Measurements from ENCODE around the gene AHR.
"Not testable (repeated sequence)": the region's sequence is repeated elsewhere in the genome, so short reads cannot be mapped to it uniquely, and the experiment has no call there.

DNA sequence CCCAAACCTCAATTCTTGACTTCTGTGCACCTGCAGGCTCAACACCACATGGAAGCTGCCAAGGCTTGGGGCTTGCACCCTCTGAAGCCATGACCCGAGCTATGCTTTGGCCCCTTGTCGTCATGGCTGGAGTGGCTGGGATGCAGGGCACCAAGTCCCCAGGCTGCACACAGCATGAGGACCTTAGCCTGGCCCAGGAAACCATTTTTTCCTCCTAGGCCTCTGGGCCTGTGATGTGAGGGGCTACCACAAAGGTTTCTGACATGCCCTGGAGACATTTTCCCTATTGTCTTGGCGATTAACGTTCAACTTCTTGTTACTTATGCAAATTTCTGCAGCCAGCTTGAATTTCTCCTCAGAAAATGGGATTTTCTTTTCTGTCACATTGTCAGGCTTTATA is 96.1 kb downstream of the AHR start:
- TF ChIP-seq, protein P1, sequence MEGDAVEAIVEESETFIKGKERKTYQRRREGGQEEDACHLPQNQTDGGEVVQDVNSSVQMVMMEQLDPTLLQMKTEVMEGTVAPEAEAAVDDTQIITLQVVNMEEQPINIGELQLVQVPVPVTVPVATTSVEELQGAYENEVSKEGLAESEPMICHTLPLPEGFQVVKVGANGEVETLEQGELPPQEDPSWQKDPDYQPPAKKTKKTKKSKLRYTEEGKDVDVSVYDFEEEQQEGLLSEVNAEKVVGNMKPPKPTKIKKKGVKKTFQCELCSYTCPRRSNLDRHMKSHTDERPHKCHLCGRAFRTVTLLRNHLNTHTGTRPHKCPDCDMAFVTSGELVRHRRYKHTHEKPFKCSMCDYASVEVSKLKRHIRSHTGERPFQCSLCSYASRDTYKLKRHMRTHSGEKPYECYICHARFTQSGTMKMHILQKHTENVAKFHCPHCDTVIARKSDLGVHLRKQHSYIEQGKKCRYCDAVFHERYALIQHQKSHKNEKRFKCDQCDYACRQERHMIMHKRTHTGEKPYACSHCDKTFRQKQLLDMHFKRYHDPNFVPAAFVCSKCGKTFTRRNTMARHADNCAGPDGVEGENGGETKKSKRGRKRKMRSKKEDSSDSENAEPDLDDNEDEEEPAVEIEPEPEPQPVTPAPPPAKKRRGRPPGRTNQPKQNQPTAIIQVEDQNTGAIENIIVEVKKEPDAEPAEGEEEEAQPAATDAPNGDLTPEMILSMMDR (IDR thresholded peaks at IDR 0.05; ENCODE audit: low read length), result not testable (repeated sequence)
- not testable (repeated sequence) for TF ChIP-seq EZH2 (IDR thresholded peaks at IDR 0.05; ENCODE audit: borderline replicate concordance, low read length)

Measured in OCI-LY1 (cell line).